ENCODE results near the gene HBP1.
"Not testable (repeated sequence)": the region's sequence is repeated elsewhere in the genome, so short reads cannot be mapped to it uniquely, and the experiment has no call there.

HBP1 gene

DNA sequence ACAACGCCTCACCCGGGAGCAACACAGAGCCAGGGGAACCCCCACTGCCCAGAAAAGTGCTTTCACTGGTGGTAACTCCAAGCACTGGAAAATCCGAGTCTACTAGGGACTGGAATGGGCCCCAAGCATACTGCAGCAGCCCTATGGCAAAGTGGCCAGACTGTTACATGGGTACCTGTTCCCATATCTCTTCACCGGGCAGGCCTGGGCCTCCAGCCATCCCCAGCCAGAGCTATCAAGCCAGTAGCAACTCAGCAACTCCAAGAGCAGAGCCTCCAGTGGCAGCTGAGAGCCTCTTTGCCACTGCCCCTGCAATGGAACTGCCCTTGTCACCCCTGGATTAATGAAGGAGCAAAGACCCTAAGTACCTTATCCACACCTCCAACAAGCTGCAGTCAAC, 73.5 kb downstream of the HBP1 start:
- no peak for TF ChIP-seq CTCF (IDR thresholded peaks at IDR 0.05; ENCODE audit: control insufficient read depth, insufficient read depth, low read depth, low read length, missing control alignments)
- DNase-seq (ENCODE audit: low read depth), result no peak
- H3K4me3 ChIP-seq (ENCODE audit: control insufficient read depth, low read depth, low read length), result no peak overlapping the region

DNA sequence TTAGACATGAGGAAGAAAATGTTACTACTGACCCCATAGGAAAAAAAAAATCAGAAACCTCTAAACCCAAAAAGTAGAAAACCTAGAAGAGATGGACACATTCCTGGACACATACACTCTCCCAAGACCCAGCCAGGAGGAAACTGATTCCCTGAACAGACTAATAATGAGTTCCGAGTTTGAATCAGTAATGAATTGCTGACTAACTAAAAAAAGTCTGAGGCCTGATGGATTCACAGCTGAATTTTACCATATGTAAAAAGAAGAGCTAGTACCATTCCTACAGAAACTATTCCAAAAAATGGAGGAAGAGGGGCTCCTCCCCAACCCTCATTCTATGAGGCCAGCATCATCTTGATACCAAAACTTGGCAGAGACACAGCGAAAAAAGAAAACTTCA, 75.8 kb downstream of the HBP1 start:
- TF ChIP-seq CTCF (IDR thresholded peaks at IDR 0.05; ENCODE audit: control insufficient read depth, insufficient read depth, low read depth, low read length, missing control alignments), result no peak
- no peak overlapping the region for H3K4me3 ChIP-seq (ENCODE audit: control insufficient read depth, low read depth, low read length)
- no peak for DNase-seq (ENCODE audit: low read depth)

DNA sequence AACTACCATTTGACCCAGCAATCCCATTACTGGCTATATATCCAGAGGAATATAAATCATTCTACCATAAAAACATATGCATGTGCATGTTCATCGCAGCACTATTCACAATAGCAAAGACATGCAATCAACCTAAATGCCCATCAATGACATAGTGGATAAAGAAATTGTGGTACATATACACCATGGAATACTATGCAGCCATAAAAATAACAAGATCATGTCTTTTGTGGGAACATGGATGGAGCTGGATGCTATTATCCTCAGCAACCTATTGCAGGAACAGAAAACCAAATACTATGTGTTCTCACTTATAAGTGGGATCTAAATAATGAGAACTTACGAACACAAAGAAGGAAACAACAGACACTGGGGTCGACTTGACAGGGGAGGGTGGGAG, 78.0 kb downstream of the HBP1 start:
- not testable (repeated sequence) for H3K4me3 ChIP-seq (ENCODE audit: control insufficient read depth, low read depth, low read length)

DNA sequence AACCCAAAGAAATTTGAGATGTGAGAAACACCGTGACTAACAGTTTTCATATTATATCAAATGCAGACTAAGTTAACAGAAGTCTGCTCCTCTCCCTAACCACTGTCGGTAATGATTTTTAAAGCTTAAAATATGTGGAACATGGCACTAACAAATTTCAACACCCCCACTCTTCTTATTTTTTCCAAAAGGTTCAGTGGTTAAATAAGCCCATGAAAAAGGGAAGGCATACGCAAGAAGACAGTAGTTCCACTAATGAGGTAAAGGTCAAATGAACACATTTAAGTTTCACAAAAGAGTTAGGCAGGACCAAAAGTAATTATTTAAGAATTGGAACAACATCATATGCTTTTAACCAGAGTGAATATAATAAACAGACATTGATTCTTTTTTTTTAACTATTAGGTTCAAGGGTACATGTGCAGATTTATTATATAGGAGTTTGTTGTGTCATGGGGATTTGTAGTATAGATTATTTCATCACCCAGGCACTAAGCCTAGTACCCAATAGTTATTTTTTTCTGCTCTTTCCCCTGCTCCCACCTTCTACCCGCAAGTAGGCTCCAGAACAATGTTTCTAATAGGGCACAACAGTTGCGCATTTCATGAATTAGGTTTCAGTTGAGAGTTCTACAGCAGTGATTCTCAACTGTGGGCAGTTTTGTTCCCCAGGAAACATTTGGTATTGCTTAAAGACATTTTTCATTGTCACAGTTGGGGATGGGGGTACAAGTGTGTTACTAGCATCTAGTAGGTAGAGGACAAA, 79.9 kb downstream of the HBP1 start:
- no peak for DNase-seq (ENCODE audit: low read depth)
- no peak for TF ChIP-seq CTCF (IDR thresholded peaks at IDR 0.05; ENCODE audit: control insufficient read depth, insufficient read depth, low read depth, low read length, missing control alignments)

More for the DNA sequence above, 78.0 kb downstream of the HBP1 start:
- DNase-seq (ENCODE audit: low read depth), result not testable (repeated sequence)

DNA sequence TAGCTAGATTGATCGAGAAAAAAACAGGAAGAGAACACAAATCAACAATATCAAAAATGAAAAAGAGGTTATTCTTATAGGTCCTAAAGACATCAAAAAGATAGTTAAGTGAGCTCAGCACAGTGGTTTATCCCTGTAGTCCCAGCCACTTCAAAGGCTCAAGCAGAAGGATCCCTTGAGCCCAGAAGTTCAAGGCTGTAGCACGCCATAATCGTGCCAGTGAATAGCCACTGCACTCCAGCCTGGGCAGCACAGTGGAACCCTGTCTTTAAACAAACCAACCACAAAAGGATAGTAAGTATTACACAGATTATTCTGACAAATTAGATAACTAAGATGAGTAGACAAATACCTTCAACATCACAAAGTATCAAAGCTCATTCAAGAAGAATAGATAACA, 83.2 kb downstream of the HBP1 start:
- DNase-seq (ENCODE audit: low read depth), result no peak
- H3K4me3 ChIP-seq (ENCODE audit: control insufficient read depth, low read depth, low read length), result no peak overlapping the region
- TF ChIP-seq CTCF (IDR thresholded peaks at IDR 0.05; ENCODE audit: control insufficient read depth, insufficient read depth, low read depth, low read length, missing control alignments), result no peak

More for the DNA sequence above, 79.9 kb downstream of the HBP1 start:
- no peak overlapping the region for H3K4me3 ChIP-seq (ENCODE audit: control insufficient read depth, low read depth, low read length)

Data from AG09309 (cell line).